Thyroid gland (tissue), 4 donors: ENCODE results near the gene PTPRN2.

Experiments
- POLR2A ChIP-seq, 2 donors: fragments of 450-650 bp; IDR thresholded peaks; one replicate each; pipeline ENCODE4 v1.6.1; 2017; ENCODE audit warnings: antibody characterized with exemption in 2 of 2, mild to moderate bottlenecking in 2 of 2, moderate library complexity in 1 of 2
- TF ChIP-seq, protein P1 (sequence below), 6 experiments: fragments of 200-600 bp in 3 of 6; fragments of 450-650 bp in 3 of 6; sonication (generic) in 3 of 6; IDR thresholded peaks; one replicate each; pipeline ENCODE4 v1.5.1; 2016 to 2019; ENCODE audit warnings: antibody characterized with exemption in 6 of 6, mild to moderate bottlenecking in 2 of 6, inconsistent platforms in 1 of 6, moderate library complexity in 1 of 6

DNA sequence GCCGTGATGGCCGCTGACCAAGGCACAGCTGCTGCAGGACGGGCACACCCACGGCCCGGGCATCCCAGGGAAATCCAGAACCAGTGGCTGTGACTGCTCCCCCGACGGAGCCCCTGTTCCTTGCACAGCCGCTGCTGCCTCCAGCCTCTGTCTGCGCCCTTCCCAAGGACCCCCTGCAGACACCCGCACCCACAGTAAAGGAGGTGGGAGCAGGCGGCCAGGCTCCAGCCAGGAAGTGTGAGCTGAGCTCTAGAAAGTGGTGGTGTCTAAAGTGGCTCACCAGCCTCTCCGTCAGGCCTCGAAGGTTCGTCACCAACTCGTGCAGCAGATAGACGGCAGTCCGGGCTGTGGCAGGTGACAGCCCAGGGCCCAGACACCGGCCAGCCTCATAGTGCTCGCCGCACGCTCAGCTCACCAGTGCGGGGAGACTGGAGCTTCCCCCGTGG, 944.1 kb downstream of the PTPRN2 start:
- TF ChIP-seq, protein P1, sequence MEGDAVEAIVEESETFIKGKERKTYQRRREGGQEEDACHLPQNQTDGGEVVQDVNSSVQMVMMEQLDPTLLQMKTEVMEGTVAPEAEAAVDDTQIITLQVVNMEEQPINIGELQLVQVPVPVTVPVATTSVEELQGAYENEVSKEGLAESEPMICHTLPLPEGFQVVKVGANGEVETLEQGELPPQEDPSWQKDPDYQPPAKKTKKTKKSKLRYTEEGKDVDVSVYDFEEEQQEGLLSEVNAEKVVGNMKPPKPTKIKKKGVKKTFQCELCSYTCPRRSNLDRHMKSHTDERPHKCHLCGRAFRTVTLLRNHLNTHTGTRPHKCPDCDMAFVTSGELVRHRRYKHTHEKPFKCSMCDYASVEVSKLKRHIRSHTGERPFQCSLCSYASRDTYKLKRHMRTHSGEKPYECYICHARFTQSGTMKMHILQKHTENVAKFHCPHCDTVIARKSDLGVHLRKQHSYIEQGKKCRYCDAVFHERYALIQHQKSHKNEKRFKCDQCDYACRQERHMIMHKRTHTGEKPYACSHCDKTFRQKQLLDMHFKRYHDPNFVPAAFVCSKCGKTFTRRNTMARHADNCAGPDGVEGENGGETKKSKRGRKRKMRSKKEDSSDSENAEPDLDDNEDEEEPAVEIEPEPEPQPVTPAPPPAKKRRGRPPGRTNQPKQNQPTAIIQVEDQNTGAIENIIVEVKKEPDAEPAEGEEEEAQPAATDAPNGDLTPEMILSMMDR (IDR thresholded peaks at IDR 0.05) = no peak
- no peak for TF ChIP-seq POLR2A (IDR thresholded peaks at IDR 0.05)
